GM21526 (cell line): ENCODE results near the gene TGM2.

ENCODE experiments used
- ATAC-seq: cut with Tn5 transposase; IDR thresholded peaks from one replicate; pipeline ENCODE4 v1.9.1; 2021; ENCODE audit warnings: moderate library complexity; ENCODE audit not compliant: unreplicated experiment, low FRiP score

TGM2 gene

DNA sequence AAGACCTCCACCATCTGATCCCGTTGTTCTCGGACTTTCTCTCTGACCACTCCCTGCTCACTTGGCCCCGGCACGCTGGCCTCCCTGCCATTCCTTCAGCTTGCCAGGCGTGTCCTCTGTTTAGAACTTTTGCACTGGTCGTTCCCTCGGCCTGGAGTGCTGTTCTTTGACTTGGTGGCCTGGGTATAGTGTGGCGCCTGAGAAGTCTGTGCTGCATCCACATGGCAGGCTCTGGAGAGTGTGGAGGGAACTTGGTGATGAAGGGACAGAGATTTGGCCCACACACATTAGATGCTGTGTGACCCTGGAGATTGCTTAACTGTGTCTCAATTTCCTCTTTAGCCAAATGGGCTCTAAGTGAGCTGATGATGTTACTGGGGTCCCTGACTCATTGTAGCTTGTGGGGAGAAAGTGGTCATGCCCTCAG lies 13.0 kb upstream of the TGM2 start:
- no peak for ATAC-seq

DNA sequence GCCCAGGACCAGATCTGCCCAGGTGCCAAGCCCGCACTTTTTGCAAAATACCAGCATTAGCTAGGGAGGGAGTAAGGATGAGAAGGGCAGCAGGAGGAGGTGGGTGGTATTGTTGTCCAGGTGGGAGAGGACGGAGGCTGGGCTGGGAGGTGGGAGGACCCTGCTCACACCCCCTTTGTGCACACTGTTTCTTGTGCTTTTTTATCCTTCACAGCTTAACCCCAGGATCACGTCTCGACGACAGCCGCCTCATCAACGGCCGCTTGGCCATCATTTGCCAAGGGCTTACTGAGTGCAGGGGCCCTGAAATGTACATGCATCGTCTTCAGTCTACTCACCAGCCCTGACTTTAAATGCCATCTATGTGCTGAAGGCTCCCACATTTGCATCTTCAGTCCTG lies 12.1 kb upstream of the TGM2 start:
- ATAC-seq: no peak

- no peak for ATAC-seq
Observed at GRCh38 chr20:38175304-38176180, 10.5 kb upstream of the TGM2 start.

- ATAC-seq: no peak
Observed at GRCh38 chr20:38173237-38174156, 8.4 kb upstream of the TGM2 start.

DNA sequence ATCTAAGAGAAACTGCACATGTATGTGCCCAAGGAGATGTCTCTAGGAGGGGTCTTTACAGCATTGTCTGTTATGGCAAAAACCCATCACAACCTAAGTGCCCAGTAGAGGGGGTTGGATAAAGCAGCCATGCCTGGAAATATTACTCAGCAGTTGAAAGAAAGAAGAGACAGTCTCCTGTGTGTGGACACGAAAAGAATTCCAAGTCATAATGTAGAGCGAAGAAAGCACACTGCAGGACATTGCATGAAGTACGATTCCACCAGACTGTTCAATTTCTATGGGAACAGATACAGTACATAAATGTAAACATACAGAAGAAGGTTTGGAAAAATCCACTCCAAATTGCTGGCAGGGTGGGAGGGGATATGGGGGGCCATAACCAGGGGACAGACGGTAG lies 7.3 kb upstream of the TGM2 start:
- ATAC-seq: no peak

- ATAC-seq: no peak
Observed at GRCh38 chr20:38171675-38172043, 6.6 kb upstream of the TGM2 start.

GRCh38 chr20:38170826-38171674 lies 6.0 kb upstream of the TGM2 start:
- ATAC-seq: no peak

GRCh38 chr20:38170219-38170825 lies 5.3 kb upstream of the TGM2 start:
- no peak for ATAC-seq

GRCh38 chr20:38169636-38170193 lies 4.6 kb upstream of the TGM2 start:
- ATAC-seq: no peak

- ATAC-seq: no peak
Observed at GRCh38 chr20:38168791-38169589, 3.9 kb upstream of the TGM2 start.

DNA sequence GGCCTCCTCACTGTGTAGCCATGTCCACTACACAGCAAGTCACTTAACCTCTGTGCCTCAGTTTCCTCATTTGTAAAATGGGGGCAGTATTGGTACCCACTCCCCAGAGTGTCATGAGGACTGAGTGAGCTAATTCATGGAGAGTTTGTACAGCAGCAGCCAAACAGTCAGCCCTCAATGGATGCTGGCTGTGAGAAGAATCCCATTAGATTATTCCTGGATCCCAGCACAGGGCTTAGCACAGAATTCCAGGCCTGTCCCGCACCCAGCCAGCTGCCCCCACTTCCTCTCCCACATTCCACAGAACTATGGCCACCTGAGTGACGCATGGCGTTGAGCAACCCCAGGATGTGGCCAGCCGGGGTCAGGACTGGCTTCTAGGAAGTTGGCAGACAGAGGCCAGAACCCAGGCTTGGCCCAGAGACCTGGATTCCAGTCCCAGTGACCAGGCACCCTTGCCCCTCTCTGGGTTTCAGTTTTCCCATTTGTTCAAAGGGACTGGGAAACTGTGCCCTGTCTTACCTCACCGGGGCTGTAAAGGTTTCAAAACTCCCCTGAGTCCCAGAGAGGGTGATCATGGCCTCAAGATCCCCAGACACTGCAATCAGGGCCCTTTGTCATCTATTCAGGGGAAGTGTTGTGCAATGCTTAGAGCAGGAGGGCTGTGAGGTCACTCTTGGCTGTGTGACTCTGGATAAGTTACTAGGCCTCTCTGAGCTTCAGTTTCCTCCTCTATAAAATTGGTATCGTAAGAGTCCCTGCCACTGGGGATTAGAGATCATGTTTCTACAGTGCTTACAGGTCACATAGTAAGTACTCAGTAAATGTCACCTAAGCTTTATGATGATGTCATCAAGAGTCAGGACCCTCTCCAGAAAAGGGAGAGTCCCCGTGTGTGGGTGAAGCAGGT lies 3.0 kb upstream of the TGM2 start:
- no peak for ATAC-seq

DNA sequence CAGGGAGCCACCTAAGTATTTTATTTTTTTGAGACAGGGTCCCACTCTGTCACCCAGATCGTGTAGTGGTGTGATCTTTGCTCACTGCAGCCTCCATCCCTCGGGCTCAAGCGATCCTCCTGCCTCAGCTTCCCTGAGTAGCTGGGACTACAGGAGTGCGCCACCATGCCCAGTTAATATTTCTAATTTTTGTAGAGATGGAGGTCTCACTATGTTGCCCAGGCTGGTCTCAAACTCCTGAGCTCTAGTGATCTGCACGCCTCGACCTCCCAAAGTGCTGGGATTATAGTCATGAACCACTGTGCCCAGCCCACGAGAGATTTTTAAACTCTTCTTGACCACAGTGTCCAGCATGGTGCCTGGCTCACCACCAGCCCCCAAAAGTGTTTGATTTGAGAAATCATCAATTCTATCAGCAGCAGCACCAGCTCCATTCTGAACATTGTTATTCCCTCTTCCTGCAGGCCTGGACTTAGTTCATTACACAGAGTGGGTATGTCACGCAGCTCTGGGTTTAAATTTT lies 2.3 kb upstream of the TGM2 start:
- no peak for ATAC-seq

- no peak for ATAC-seq
Observed at GRCh38 chr20:38166703-38167233, 1.7 kb upstream of the TGM2 start.

DNA sequence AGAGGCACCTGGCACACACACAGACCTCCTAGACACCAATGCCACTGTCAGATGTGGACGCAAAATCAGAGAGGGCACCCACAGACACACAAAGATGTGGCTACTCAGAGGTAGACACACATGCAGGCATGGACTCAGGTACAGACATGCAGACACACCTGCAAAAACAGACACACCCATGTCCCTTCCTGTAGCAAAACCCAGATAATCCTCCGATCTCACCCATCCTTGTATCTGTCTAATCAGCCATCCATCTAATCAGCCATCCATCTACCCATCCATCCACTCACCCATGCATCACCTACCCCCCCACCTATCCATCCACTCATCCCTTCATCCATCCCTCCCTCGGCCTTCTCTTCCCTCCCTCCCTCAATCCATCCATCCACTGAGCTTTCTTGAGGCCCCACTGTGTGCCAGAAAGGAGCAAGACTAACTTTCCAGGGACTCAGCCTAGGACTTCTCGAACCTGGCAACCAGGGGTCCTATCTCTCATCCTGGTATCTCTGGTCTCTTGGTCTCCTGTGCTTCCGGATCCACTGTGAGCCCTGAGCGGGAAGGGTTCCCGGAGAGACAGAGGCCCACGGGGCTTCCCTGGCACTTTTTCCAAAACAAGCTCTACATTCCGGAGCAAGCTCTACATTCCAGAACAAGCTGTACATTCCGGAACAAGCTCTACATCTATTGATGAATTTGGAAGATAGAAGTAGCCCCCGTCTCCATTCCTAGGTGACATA lies 1.1 kb upstream of the TGM2 start:
- no peak for ATAC-seq

- no peak for ATAC-seq
Observed at GRCh38 chr20:38164624-38165088, 414 bp downstream of the TGM2 start.

DNA sequence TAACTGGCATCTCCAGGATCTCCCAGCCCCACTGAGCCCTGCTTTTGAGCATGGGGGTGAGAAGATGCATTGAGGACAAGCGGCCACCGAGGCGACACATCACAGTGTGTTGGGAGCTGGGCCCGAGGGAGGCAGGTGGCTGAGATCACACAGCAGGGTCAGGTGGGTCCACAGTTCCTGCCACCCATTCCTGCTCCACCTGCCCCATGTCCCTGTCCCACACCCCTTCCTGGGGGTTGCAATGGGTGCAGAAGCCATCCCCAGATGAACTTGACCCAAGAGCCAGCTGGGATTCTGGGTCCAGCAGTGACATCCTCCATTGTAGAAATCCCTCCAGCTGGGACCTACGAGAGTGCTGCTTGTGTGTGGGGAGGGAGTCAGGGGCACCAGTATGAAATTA lies 1.0 kb downstream of the TGM2 start:
- ATAC-seq: no peak
